HUES48 (cell line): ENCODE measurements around the gene SLX9.

Source experiments
- H3K27ac ChIP-seq: one replicate; pipeline ENCODE4 v1.7.0; 2013; ENCODE audit warnings: low read depth, low read length, inconsistent platforms
- H3K27me3 ChIP-seq: 2 replicates; pipeline ENCODE4 v1.6.1; 2013; ENCODE audit warnings: mild to moderate bottlenecking, low read length; ENCODE audit not compliant: control insufficient read depth, insufficient read depth
- H3K36me3 ChIP-seq: 2 replicates; pipeline ENCODE4 v1.6.1; 2013; ENCODE audit warnings: low read length; ENCODE audit not compliant: control insufficient read depth, insufficient read depth
- H3K4me1 ChIP-seq: 2 replicates; pipeline ENCODE4 v1.6.1; 2013; ENCODE audit warnings: mild to moderate bottlenecking, low read length; ENCODE audit not compliant: control insufficient read depth, insufficient read depth
- H3K4me3 ChIP-seq: 2 replicates; pipeline ENCODE4 v1.5.1; 2013; ENCODE audit warnings: mild to moderate bottlenecking, low read depth, low read length
- H3K9ac ChIP-seq: 2 replicates; pipeline ENCODE4 v1.6.1; 2013; ENCODE audit warnings: mild to moderate bottlenecking, low read depth, low read length, moderate library complexity
- H3K9me3 ChIP-seq: 2 replicates; pipeline ENCODE4 v1.6.1; 2013; ENCODE audit warnings: low read length; ENCODE audit not compliant: control insufficient read depth, insufficient read depth

Gene SLX9

GRCh38 chr21:44951186-44951915 lies 11.5 kb downstream of the SLX9 start:
- H3K4me3 ChIP-seq = no peak overlapping the region
- no peak overlapping the region for H3K27ac ChIP-seq
- peaks cover 6% of the 10 kb centered on the region; the same call in 1 of the 2 replicates for H3K4me1 ChIP-seq
- peaks cover 54% of the 10 kb centered on the region for H3K36me3 ChIP-seq
- H3K9ac ChIP-seq = no peak overlapping the region
- no peaks in the 10 kb centered on the region for H3K9me3 ChIP-seq
- H3K27me3 ChIP-seq = no peaks in the 10 kb centered on the region

- no peak overlapping the region for H3K4me3 ChIP-seq
- no peak overlapping the region for H3K9ac ChIP-seq
- H3K9me3 ChIP-seq = no peaks in the 10 kb centered on the region
- H3K36me3 ChIP-seq = peaks cover 58% of the 10 kb centered on the region
- H3K4me1 ChIP-seq = peaks cover 6% of the 10 kb centered on the region; the same call in 1 of the 2 replicates
- no peaks in the 10 kb centered on the region for H3K27me3 ChIP-seq
- H3K27ac ChIP-seq = no peak overlapping the region
These were observed 12.5 kb downstream of the SLX9 start for GRCh38 chr21:44952116-44952928.

GRCh38 chr21:44952929-44953627 lies 13.2 kb downstream of the SLX9 start:
- H3K4me1 ChIP-seq = peaks cover 6% of the 10 kb centered on the region; the same call in 1 of the 2 replicates
- no peaks in the 10 kb centered on the region for H3K27me3 ChIP-seq
- H3K9ac ChIP-seq = no peak overlapping the region
- H3K36me3 ChIP-seq = peaks cover 62% of the 10 kb centered on the region
- H3K4me3 ChIP-seq = no peak overlapping the region
- H3K9me3 ChIP-seq = no peaks in the 10 kb centered on the region
- no peak overlapping the region for H3K27ac ChIP-seq

- Histone ChIP-seq H3K4me1 (peaks cover 6% of the 10 kb centered on the region; the same call in 1 of the 2 replicates), H3K9me3 (no peaks in the 10 kb centered on the region), H3K27me3 (no peaks in the 10 kb centered on the region), H3K4me3 (no peak overlapping the region), H3K9ac (no peak overlapping the region), H3K27ac (no peak overlapping the region), H3K36me3 (peaks cover 67% of the 10 kb centered on the region)
These were observed 13.8 kb downstream of the SLX9 start for GRCh38 chr21:44953628-44954021.

- H3K27me3 ChIP-seq = no peaks in the 10 kb centered on the region
- H3K9ac ChIP-seq = no peak overlapping the region
- H3K27ac ChIP-seq = no peak overlapping the region
These were observed 14.5 kb downstream of the SLX9 start for GRCh38 chr21:44954281-44954771.

GRCh38 chr21:44955141-44955797 lies 15.4 kb downstream of the SLX9 start:
- Histone ChIP-seq H3K4me1 (no peaks in the 10 kb centered on the region), H3K27ac (no peak overlapping the region), H3K27me3 (no peaks in the 10 kb centered on the region), H3K9me3 (no peaks in the 10 kb centered on the region), H3K4me3 (no peak overlapping the region), H3K36me3 (peaks cover 80% of the 10 kb centered on the region), H3K9ac (no peak overlapping the region)

More at GRCh38 chr21:44954281-44954771, 14.5 kb downstream of the SLX9 start:
- Histone ChIP-seq H3K36me3 (peaks cover 73% of the 10 kb centered on the region), H3K9me3 (no peaks in the 10 kb centered on the region), H3K4me1 (peaks cover 6% of the 10 kb centered on the region; the same call in 1 of the 2 replicates), H3K4me3 (no peak overlapping the region)

GRCh38 chr21:44955798-44956175 lies 16.0 kb downstream of the SLX9 start:
- H3K27me3 ChIP-seq = no peaks in the 10 kb centered on the region
- H3K36me3 ChIP-seq = peaks cover 80% of the 10 kb centered on the region
- no peak overlapping the region for H3K4me3 ChIP-seq
- no peak overlapping the region for H3K9ac ChIP-seq
- H3K4me1 ChIP-seq = no peaks in the 10 kb centered on the region
- H3K9me3 ChIP-seq = no peaks in the 10 kb centered on the region
- no peak overlapping the region for H3K27ac ChIP-seq

- H3K4me1 ChIP-seq = no peaks in the 10 kb centered on the region
- no peak overlapping the region for H3K27ac ChIP-seq
- no peak overlapping the region for H3K4me3 ChIP-seq
- H3K27me3 ChIP-seq = no peaks in the 10 kb centered on the region
- H3K9ac ChIP-seq = no peak overlapping the region
- H3K36me3 ChIP-seq = peaks cover 82% of the 10 kb centered on the region
- no peaks in the 10 kb centered on the region for H3K9me3 ChIP-seq
These were observed 16.7 kb downstream of the SLX9 start for GRCh38 chr21:44956356-44957046.

- H3K4me3 ChIP-seq = no peak overlapping the region
- peak overlapping the region; percentile 71 for H3K27ac ChIP-seq
- no peaks in the 10 kb centered on the region for H3K4me1 ChIP-seq
- no peak overlapping the region; the same call in 1 of the 2 replicates for H3K9ac ChIP-seq
- H3K27me3 ChIP-seq = no peaks in the 10 kb centered on the region
- H3K36me3 ChIP-seq = peaks cover 84% of the 10 kb centered on the region
- no peaks in the 10 kb centered on the region for H3K9me3 ChIP-seq
These were observed 17.4 kb downstream of the SLX9 start for GRCh38 chr21:44957047-44957831.
